Measurements from ENCODE around the gene PAX7.
"Not testable (repeated sequence)": the region's sequence is repeated elsewhere in the genome, so short reads cannot be mapped to it uniquely, and the experiment has no call there.

Gene PAX7

GRCh38 chr1:18764362-18764761 lies 133.7 kb downstream of the PAX7 start:
- no peak for ATAC-seq
- TF ChIP-seq CSDC2 (CRISPR knock-in tag; IDR thresholded peaks at IDR 0.05) (no peak), POU6F1 (CRISPR knock-in tag; IDR thresholded peaks at IDR 0.05; ENCODE audit: borderline replicate concordance, low read depth) (no peak), ZC3H10 (CRISPR knock-in tag; IDR thresholded peaks at IDR 0.05) (no peak), ZNF565 (CRISPR knock-in tag; conservative IDR thresholded peaks at IDR 0.05; ENCODE audit: low read depth) (no peak), ISL1 (CRISPR knock-in tag; IDR thresholded peaks at IDR 0.05) (no peak), GLIS3 (CRISPR knock-in tag; IDR thresholded peaks at IDR 0.05) (no peak), TCF4 (CRISPR knock-in tag; IDR thresholded peaks at IDR 0.05; ENCODE audit: borderline replicate concordance) (no peak), CSRNP3 (CRISPR knock-in tag; IDR thresholded peaks at IDR 0.05) (no peak), RARB (CRISPR knock-in tag; IDR thresholded peaks at IDR 0.05) (no peak), ZFP3 (CRISPR knock-in tag; IDR thresholded peaks at IDR 0.05) (no peak), TSHZ2 (CRISPR knock-in tag; IDR thresholded peaks at IDR 0.05) (no peak), ESRRG (CRISPR knock-in tag; IDR thresholded peaks at IDR 0.05) (no peak), ZNF8 (CRISPR knock-in tag; IDR thresholded peaks at IDR 0.05) (no peak), ZNF70 (CRISPR knock-in tag; IDR thresholded peaks at IDR 0.05) (no peak), BACH2 (CRISPR knock-in tag; IDR thresholded peaks at IDR 0.05; ENCODE audit: borderline replicate concordance) (no peak), OSR1 (CRISPR knock-in tag; IDR thresholded peaks at IDR 0.05) (no peak), CREB5 (CRISPR knock-in tag; IDR thresholded peaks at IDR 0.05; ENCODE audit: low read depth) (no peak), ARNTL (CRISPR knock-in tag; IDR thresholded peaks at IDR 0.05; ENCODE audit: borderline replicate concordance, low read depth) (no peak), ZFP30 (CRISPR knock-in tag; IDR thresholded peaks at IDR 0.05) (no peak), SNAI2 (CRISPR knock-in tag; IDR thresholded peaks at IDR 0.05) (no peak)

- TF ChIP-seq ZNF565 (CRISPR knock-in tag; conservative IDR thresholded peaks at IDR 0.05; ENCODE audit: low read depth): no peak
- ATAC-seq: no peak
These were observed 135.1 kb downstream of the PAX7 start for GRCh38 chr1:18765725-18766124.

- no peak for ATAC-seq
- TF ChIP-seq ZFP30 (CRISPR knock-in tag; IDR thresholded peaks at IDR 0.05) (no peak), ZC3H10 (CRISPR knock-in tag; IDR thresholded peaks at IDR 0.05) (no peak), ESRRG (CRISPR knock-in tag; IDR thresholded peaks at IDR 0.05) (no peak), ISL1 (CRISPR knock-in tag; IDR thresholded peaks at IDR 0.05) (no peak), TOX (CRISPR knock-in tag; IDR thresholded peaks at IDR 0.05; ENCODE audit: borderline replicate concordance) (no peak), CSRNP3 (CRISPR knock-in tag; IDR thresholded peaks at IDR 0.05) (no peak), SNAI2 (CRISPR knock-in tag; IDR thresholded peaks at IDR 0.05) (no peak), BACH2 (CRISPR knock-in tag; IDR thresholded peaks at IDR 0.05; ENCODE audit: borderline replicate concordance) (no peak), OSR1 (CRISPR knock-in tag; IDR thresholded peaks at IDR 0.05) (no peak), RARB (CRISPR knock-in tag; IDR thresholded peaks at IDR 0.05) (no peak), GLIS3 (CRISPR knock-in tag; IDR thresholded peaks at IDR 0.05) (no peak), CSDC2 (CRISPR knock-in tag; IDR thresholded peaks at IDR 0.05) (no peak), ZFP3 (CRISPR knock-in tag; IDR thresholded peaks at IDR 0.05) (no peak), ARNTL (CRISPR knock-in tag; IDR thresholded peaks at IDR 0.05; ENCODE audit: borderline replicate concordance, low read depth) (no peak), ZNF565 (CRISPR knock-in tag; conservative IDR thresholded peaks at IDR 0.05; ENCODE audit: low read depth) (no peak), PPARA (CRISPR knock-in tag; IDR thresholded peaks at IDR 0.05; ENCODE audit: borderline replicate concordance) (no peak)
These were observed 135.7 kb downstream of the PAX7 start for GRCh38 chr1:18766328-18766727.

- not testable (repeated sequence) for ATAC-seq
These were observed 136.9 kb downstream of the PAX7 start for GRCh38 chr1:18767576-18767975.
